Esophagus squamous epithelium (tissue), 5 donors: ENCODE measurements around the gene CGA. TPM values are rescaled to one million over a fixed set of nuclear protein-coding genes. Genes with fewer than 3 reads are reported as not detected.

ENCODE experiments used
- DNase-seq: peaks from one replicate; lab custom pipeline; 2025; lab: John Stamatoyannopoulos, UW
- H3K27ac ChIP-seq, 4 donors: fragments of 200-600 bp; sonication (generic); one replicate each; pipeline ENCODE4 v1.5.1; 2016 to 2019; ENCODE audit warnings: mild to moderate bottlenecking in 1 of 4
- H3K27me3 ChIP-seq, 4 donors: fragments of 200-600 bp; sonication (generic); 1 replicate in 3 of 4; 2 replicates in 1 of 4; pipeline versions ENCODE4 v1.5.1 to v1.6.0; 2017 to 2021; ENCODE audit warnings: antibody characterized with exemption in 1 of 4
- H3K36me3 ChIP-seq, 3 donors: fragments of 200-600 bp; sonication (generic); one replicate each; pipeline ENCODE4 v1.5.1; 2016 to 2019
- H3K4me1 ChIP-seq, 3 donors: fragments of 200-600 bp; sonication (generic); one replicate each; pipeline ENCODE4 v1.5.1; 2017 to 2019
- H3K4me3 ChIP-seq, 4 donors: fragments of 200-600 bp; sonication (generic); 1 replicate in 3 of 4; 2 replicates in 1 of 4; pipeline ENCODE4 v1.5.1; 2016 to 2019; ENCODE audit warnings: mild to moderate bottlenecking in 2 of 4, moderate library complexity in 1 of 4
- H3K9me3 ChIP-seq, 3 donors: fragments of 200-600 bp; sonication (generic); one replicate each; pipeline ENCODE4 v1.5.1; 2016 to 2019
- CTCF ChIP-seq, 6 experiments: fragments of 450-650 bp in 4 of 6; fragments of 200-600 bp in 2 of 6; sonication (generic) in 2 of 6; IDR thresholded peaks; one replicate each; pipeline ENCODE4 v1.5.1; 2016 to 2019; ENCODE audit warnings: antibody characterized with exemption in 6 of 6, mild to moderate bottlenecking in 4 of 6, moderate library complexity in 4 of 6
- POLR2A ChIP-seq, 4 donors: fragments of 450-650 bp; IDR thresholded peaks; one replicate each; pipeline ENCODE4 v1.6.1; 2017; ENCODE audit warnings: antibody characterized with exemption in 4 of 4, mild to moderate bottlenecking in 4 of 4, moderate library complexity in 3 of 4
- WGBS, 2 donors: methylation state at CpG; one replicate each; pipeline ENCODE4 v1.1.5; 2018; 5-methylcytosine and 5-hydroxymethylcytosine counted together
- intact Hi-C: fragments of 100-400 bp; cut with DNase I; formaldehyde crosslinking; loops from one replicate; pipeline ENCODE4 v1.15.0; 2022
- total RNA-seq, 4 donors: library from RNA; depleted of rRNA; stranded (reverse); fragments of >200 nt; gene quantifications; one replicate each; pipeline ENCODE4 v1.1.0, GENCODE V29; 2016
- donor health status: DM: yes; HTN: yes; CAD: no.

Gene CGA
- total RNA-seq, 4 donors from 2014 or later = not detected

- H3K4me1 ChIP-seq = no peaks in the 10 kb centered on the region
- TF ChIP-seq CTCF (IDR thresholded peaks at IDR 0.05) (no peak), POLR2A (IDR thresholded peaks at IDR 0.05) (no peak)
- no peak for DNase-seq
- 41 to 68% methylated on average over 3 of the region's 3 CpGs for WGBS, 2 donors
- H3K9me3 ChIP-seq = no peaks in the 10 kb centered on the region
- peaks cover 0 to 14% (median 0%) of the 10 kb centered on the region in 4 donors for H3K27me3 ChIP-seq
- intact Hi-C loops = no loop called here
- no peak overlapping the region for H3K4me3 ChIP-seq
- no peaks in the 10 kb centered on the region for H3K36me3 ChIP-seq
- no peak overlapping the region for H3K27ac ChIP-seq
Measured at GRCh38 chr6:87068795-87069194, 26.1 kb downstream of the CGA start.

- Histone ChIP-seq H3K4me3 (no peak overlapping the region), H3K36me3 (no peaks in the 10 kb centered on the region), H3K4me1 (no peaks in the 10 kb centered on the region), H3K27me3 (peaks cover 0 to 14% (median 0%) of the 10 kb centered on the region in 4 donors), H3K9me3 (no peaks in the 10 kb centered on the region), H3K27ac (no peak overlapping the region)
- no peak for DNase-seq
- intact Hi-C loops = no loop called here
- TF ChIP-seq CTCF (IDR thresholded peaks at IDR 0.05) = peak in 4 of 6 experiments; percentile 11 to 44 (median 36)
- no peak for TF ChIP-seq POLR2A (IDR thresholded peaks at IDR 0.05)
- WGBS, 2 donors = 19 to 23% methylated on average over 7 of the region's 7 CpGs
Measured at GRCh38 chr6:87066449-87067333, 28.2 kb downstream of the CGA start.

GRCh38 chr6:87065117-87065516 lies 29.8 kb downstream of the CGA start:
- no peak overlapping the region for H3K27ac ChIP-seq
- no peak overlapping the region for H3K4me3 ChIP-seq
- DNase-seq = no peak
- intact Hi-C loops = no loop called here
- TF ChIP-seq CTCF (IDR thresholded peaks at IDR 0.05) (no peak), POLR2A (IDR thresholded peaks at IDR 0.05) (no peak)
- H3K4me1 ChIP-seq = no peaks in the 10 kb centered on the region
- no peaks in the 10 kb centered on the region for H3K9me3 ChIP-seq
- H3K36me3 ChIP-seq = no peaks in the 10 kb centered on the region
- WGBS, 2 donors = 76 to 77% methylated on average over 5 of the region's 5 CpGs
- H3K27me3 ChIP-seq = peaks cover 0 to 8% (median 0%) of the 10 kb centered on the region in 4 donors

GRCh38 chr6:87059943-87060342 lies 35.0 kb downstream of the CGA start:
- DNase-seq = no peak
- TF ChIP-seq CTCF (IDR thresholded peaks at IDR 0.05) (no peak), POLR2A (IDR thresholded peaks at IDR 0.05) (no peak)
- Histone ChIP-seq H3K4me1 (no peaks in the 10 kb centered on the region), H3K36me3 (no peaks in the 10 kb centered on the region), H3K27ac (no peak overlapping the region), H3K4me3 (no peak overlapping the region), H3K27me3 (peaks cover 0 to 3% (median 0%) of the 10 kb centered on the region in 4 donors), H3K9me3 (no peaks in the 10 kb centered on the region)
- intact Hi-C loops = no loop called here
- WGBS, 2 donors = 89 to 93% methylated on average over 4 to 8 of the region's 18 CpGs

- no peaks in the 10 kb centered on the region for H3K36me3 ChIP-seq
- H3K4me1 ChIP-seq = no peaks in the 10 kb centered on the region
- H3K4me3 ChIP-seq = no peak overlapping the region
- WGBS, 2 donors = 61 to 70% methylated on average over 3 of the region's 3 CpGs
- peaks cover 0 to 3% (median 0%) of the 10 kb centered on the region in 4 donors for H3K27me3 ChIP-seq
- no peaks in the 10 kb centered on the region for H3K9me3 ChIP-seq
- no peak overlapping the region for H3K27ac ChIP-seq
- intact Hi-C loops = no loop called here
- no peak for DNase-seq
- TF ChIP-seq POLR2A (IDR thresholded peaks at IDR 0.05) (no peak), CTCF (IDR thresholded peaks at IDR 0.05) (no peak)
Measured at GRCh38 chr6:87054143-87054833, 40.6 kb downstream of the CGA start.
